Ascending aorta (tissue), 2 donors: Measurements from ENCODE around the gene CYFIP2. TPM values are rescaled to one million over a fixed set of nuclear protein-coding genes. Genes with fewer than 3 reads are reported as not detected.

Experiments
- DNase-seq, 2 donors: peaks; one replicate each; pipeline ENCODE4 v3.0.0-alpha.2; 2019; ENCODE audit warnings: low spot score in 2 of 2
- H3K27ac ChIP-seq, 2 donors: fragments of 200-600 bp; sonication (generic); one replicate each; pipeline ENCODE4 v1.5.1; 2016 to 2017; ENCODE audit warnings: mild to moderate bottlenecking in 1 of 2
- H3K27me3 ChIP-seq: fragments of 200-600 bp; sonication (generic); one replicate; pipeline ENCODE4 v1.5.1; 2017
- H3K36me3 ChIP-seq, 2 donors: fragments of 200-600 bp; sonication (generic); one replicate each; pipeline ENCODE4 v1.5.1; 2016
- H3K4me1 ChIP-seq, 2 donors: fragments of 200-600 bp; sonication (generic); one replicate each; pipeline ENCODE4 v1.5.1; 2016 to 2017; ENCODE audit warnings: mild to moderate bottlenecking in 1 of 2
- H3K4me3 ChIP-seq, 2 donors: fragments of 200-600 bp; sonication (generic); one replicate each; pipeline ENCODE4 v1.5.1; 2016 to 2017; ENCODE audit warnings: mild to moderate bottlenecking in 1 of 2
- H3K9me3 ChIP-seq, 2 donors: fragments of 200-600 bp; sonication (generic); one replicate each; pipeline ENCODE4 v1.5.1; 2016
- CTCF ChIP-seq, 3 experiments: fragments of 200-600 bp in 2 of 3; fragments of 450-650 bp in 1 of 3; sonication (generic) in 2 of 3; IDR thresholded peaks; one replicate each; pipeline ENCODE4 v1.5.1; 2016 to 2019; ENCODE audit warnings: antibody characterized with exemption in 3 of 3, mild to moderate bottlenecking in 1 of 3, moderate library complexity in 1 of 3
- intact Hi-C: fragments of 100-400 bp; cut with DNase I; formaldehyde crosslinking; loops from one replicate; pipeline ENCODE4 v1.15.1; 2023
- total RNA-seq: library from RNA; depleted of rRNA; stranded (reverse); fragments of >200 nt; gene quantifications from one replicate; pipeline ENCODE4 v1.1.0, GENCODE V29; 2016

Gene CYFIP2
- total RNA-seq, 1 donor from 2014 or later, result 78.1 TPM

GRCh38 chr5:157284458-157285212 is 18.7 kb downstream of the CYFIP2 start:
- Histone ChIP-seq H3K27me3 (no peaks in the 10 kb centered on the region), H3K27ac (no peak overlapping the region), H3K36me3 (peaks cover 0 to 11% of the 10 kb centered on the region in 2 donors), H3K4me1 (peaks cover 0 to 2% of the 10 kb centered on the region in 2 donors), H3K9me3 (no peaks in the 10 kb centered on the region), H3K4me3 (no peak overlapping the region)
- DNase-seq, result no peak
- no peak for TF ChIP-seq CTCF (IDR thresholded peaks at IDR 0.05)
- intact Hi-C loops, result no loop called here

GRCh38 chr5:157285310-157286035 is 19.6 kb downstream of the CYFIP2 start:
- H3K9me3 ChIP-seq, result no peaks in the 10 kb centered on the region
- DNase-seq, result no peak
- no peaks in the 10 kb centered on the region for H3K4me1 ChIP-seq
- no peak overlapping the region for H3K27ac ChIP-seq
- no peak for TF ChIP-seq CTCF (IDR thresholded peaks at IDR 0.05)
- intact Hi-C loops, result no loop called here
- H3K4me3 ChIP-seq, result no peak overlapping the region
- peaks cover 0 to 11% of the 10 kb centered on the region in 2 donors for H3K36me3 ChIP-seq
- no peaks in the 10 kb centered on the region for H3K27me3 ChIP-seq

- no peak overlapping the region for H3K27ac ChIP-seq
- H3K27me3 ChIP-seq, result no peaks in the 10 kb centered on the region
- no peak overlapping the region for H3K4me3 ChIP-seq
- DNase-seq, result no peak
- peaks cover 0 to 11% of the 10 kb centered on the region in 2 donors for H3K36me3 ChIP-seq
- no peaks in the 10 kb centered on the region for H3K4me1 ChIP-seq
- intact Hi-C loops, result no loop called here
- no peak for TF ChIP-seq CTCF (IDR thresholded peaks at IDR 0.05)
- no peaks in the 10 kb centered on the region for H3K9me3 ChIP-seq
Observed at GRCh38 chr5:157286761-157287211, 20.9 kb downstream of the CYFIP2 start.

- TF ChIP-seq CTCF (IDR thresholded peaks at IDR 0.05), result no peak
- H3K4me3 ChIP-seq, result no peak overlapping the region
- DNase-seq, result no peak
- H3K36me3 ChIP-seq, result peaks cover 0 to 11% of the 10 kb centered on the region in 2 donors
- intact Hi-C loops, result no loop called here
- H3K27me3 ChIP-seq, result no peaks in the 10 kb centered on the region
- H3K9me3 ChIP-seq, result no peaks in the 10 kb centered on the region
- no peaks in the 10 kb centered on the region for H3K4me1 ChIP-seq
- no peak overlapping the region for H3K27ac ChIP-seq
Observed at GRCh38 chr5:157288405-157289163, 22.7 kb downstream of the CYFIP2 start.

GRCh38 chr5:157289164-157289819 is 23.4 kb downstream of the CYFIP2 start:
- Histone ChIP-seq H3K27me3 (no peaks in the 10 kb centered on the region), H3K4me3 (no peak overlapping the region), H3K36me3 (peaks cover 0 to 11% of the 10 kb centered on the region in 2 donors), H3K9me3 (no peaks in the 10 kb centered on the region), H3K27ac (no peak overlapping the region), H3K4me1 (no peaks in the 10 kb centered on the region)
- intact Hi-C loops, result no loop called here
- DNase-seq, result no peak
- no peak for TF ChIP-seq CTCF (IDR thresholded peaks at IDR 0.05)
